Esophagus (tissue), 2 donors: ENCODE data around the gene TSGA10IP. TPM values are rescaled to one million over a fixed set of nuclear protein-coding genes. Genes with fewer than 3 reads are reported as not detected.

Experiments
- H3K27ac ChIP-seq, 2 donors: one replicate each; pipeline ENCODE4 v1.5.1; 2013; ENCODE audit warnings: low read depth in 2 of 2, mild to moderate bottlenecking in 2 of 2, inconsistent platforms in 1 of 2, low read length in 1 of 2, moderate library complexity in 1 of 2
- H3K27me3 ChIP-seq, 2 donors: one replicate each; pipeline ENCODE4 v1.6.1; 2013; ENCODE audit warnings: low read length in 2 of 2, control low read depth in 1 of 2, mild to moderate bottlenecking in 1 of 2; ENCODE audit not compliant: insufficient read depth in 2 of 2, control insufficient read depth in 1 of 2
- H3K36me3 ChIP-seq, 2 donors: one replicate each; pipeline ENCODE4 v1.6.1; 2013; ENCODE audit warnings: low read length in 1 of 2; ENCODE audit not compliant: control insufficient read depth in 2 of 2, insufficient read depth in 2 of 2
- H3K4me1 ChIP-seq, 2 donors: one replicate each; pipeline ENCODE4 v1.6.1; 2013; ENCODE audit warnings: low read length in 1 of 2; ENCODE audit not compliant: control insufficient read depth in 2 of 2, insufficient read depth in 2 of 2
- H3K4me3 ChIP-seq, 2 donors: one replicate each; pipeline ENCODE4 v1.5.1; 2013; ENCODE audit warnings: low read length in 2 of 2, mild to moderate bottlenecking in 2 of 2, low read depth in 1 of 2, moderate library complexity in 1 of 2
- H3K9me3 ChIP-seq, 2 donors: one replicate each; pipeline ENCODE4 v1.6.1; 2013; ENCODE audit warnings: mild to moderate bottlenecking in 2 of 2, low read depth in 1 of 2, low read length in 1 of 2, moderate library complexity in 1 of 2; ENCODE audit not compliant: control insufficient read depth in 2 of 2, insufficient read depth in 1 of 2
- WGBS, 2 donors: extraction: QIAGEN DNeasy Blood & Tissue Kit; methylation state at CpG; one replicate each; pipeline ENCODE4 v1.1.7; 2013; 5-methylcytosine and 5-hydroxymethylcytosine counted together
- polyA plus RNA-seq, 2 donors: library from polyadenylated mRNA; stranded (reverse); fragments of 200-250 nt; gene quantifications; one replicate each; pipeline ENCODE4 v1.2.3, GENCODE V29; 2013
- donor health status: healthy with polysubstance abuse.
- donor health status: Bipolar disorder and iron deficiency.

TSGA10IP gene
- polyA plus RNA-seq, 2 donors = not detected

DNA sequence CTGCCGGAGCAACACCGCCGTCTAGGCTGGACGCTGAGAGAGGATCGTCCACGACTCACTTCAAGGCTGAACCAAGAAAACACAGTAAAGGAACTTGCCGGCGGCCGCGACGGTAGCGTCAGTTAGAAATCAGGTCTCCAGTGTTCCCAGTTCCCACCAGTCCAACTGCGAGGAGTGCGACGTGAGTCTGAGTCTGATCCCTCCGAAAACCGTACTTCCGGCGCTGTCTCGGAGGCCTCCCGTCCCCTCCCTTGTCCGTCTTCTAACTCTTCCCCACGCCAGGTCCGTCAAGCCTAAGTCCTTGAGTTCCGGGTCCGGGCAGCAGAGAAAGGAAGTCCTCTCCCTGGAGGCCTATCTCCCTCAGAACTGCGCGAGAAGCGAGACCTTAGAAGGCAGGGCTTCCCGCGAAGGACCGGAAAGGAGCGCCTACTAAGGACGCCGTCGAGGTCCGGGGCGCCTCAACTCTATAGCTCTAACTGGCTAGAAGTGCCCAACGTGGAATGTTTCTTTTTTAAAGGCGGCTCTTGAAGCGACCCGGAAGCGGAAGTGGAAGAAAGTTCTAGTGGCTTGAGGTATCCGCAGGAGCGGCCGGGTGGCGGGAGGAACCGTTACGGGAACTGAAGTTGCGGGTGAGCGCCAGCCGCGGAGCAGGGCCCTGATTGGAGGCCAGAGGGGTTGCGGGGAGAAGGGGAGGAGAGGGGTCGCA lies 56.8 kb downstream of the TSGA10IP start, which contains the start of the genes BANF1 and EIF1AD:
TSS of gene BANF1 (plus strand) at position 562 of the 706 bp plus-strand sequence. CDS start 748 bp downstream, outside the sequence.
TSS of gene EIF1AD (minus strand) at position 216 of the 706 bp plus-strand sequence. CDS start 1,768 bp downstream, outside the sequence.
- peak within 1 kb of the TSS; percentile 96 to 99 for H3K27ac ChIP-seq
- H3K4me3 ChIP-seq = peak within 1 kb of the TSS; percentile 76 to 97
- no peaks in the 10 kb centered on the region for H3K27me3 ChIP-seq
- peaks cover 5 to 26% of the 10 kb centered on the region in 2 donors for H3K36me3 ChIP-seq
- no peaks in the 10 kb centered on the region for H3K9me3 ChIP-seq
- H3K4me1 ChIP-seq = peaks cover 3 to 5% of the 10 kb centered on the region in 2 donors
- 0% methylated on average over 55 of the region's 55 CpGs for WGBS, 2 donors

DNA sequence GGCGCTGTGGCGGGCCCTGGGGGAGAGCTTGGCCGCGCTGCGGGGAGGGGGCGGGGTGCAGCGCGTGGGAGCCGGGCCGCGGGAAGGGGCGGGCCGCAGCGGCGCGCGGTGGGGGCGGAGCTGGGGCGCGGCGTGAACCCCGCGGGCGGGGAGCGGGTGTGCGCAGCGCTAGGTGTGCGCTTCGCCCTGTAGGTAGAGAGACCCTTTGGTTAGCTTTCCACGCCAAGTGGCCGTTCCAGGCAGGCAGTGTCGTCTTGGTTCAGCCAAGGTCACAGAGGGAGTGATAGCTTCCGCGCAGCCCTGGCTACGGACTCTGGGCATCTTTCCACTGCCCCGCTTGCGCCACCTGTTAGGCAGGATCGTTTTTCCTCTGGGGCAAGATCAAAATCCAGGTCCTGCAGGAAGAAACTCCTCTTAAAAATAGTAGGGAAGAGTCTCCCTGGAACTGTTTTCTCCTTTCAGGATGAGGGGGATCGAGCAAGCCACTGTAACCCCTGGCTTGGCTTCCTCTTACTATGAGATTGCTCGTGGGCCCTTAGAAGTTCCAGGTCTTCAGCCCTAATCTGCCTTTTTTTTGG lies 57.5 kb downstream of the TSGA10IP start:
- 1% methylated on average over 34 to 40 of the region's 40 CpGs for WGBS, 2 donors
- H3K27me3 ChIP-seq = no peaks in the 10 kb centered on the region
- H3K9me3 ChIP-seq = no peaks in the 10 kb centered on the region
- peaks cover 3 to 5% of the 10 kb centered on the region in 2 donors for H3K4me1 ChIP-seq
- H3K36me3 ChIP-seq = peaks cover 5 to 21% of the 10 kb centered on the region in 2 donors
- H3K27ac ChIP-seq = peak overlapping the region; percentile 96 to 99
- H3K4me3 ChIP-seq = peak overlapping the region; percentile 76 to 97

DNA sequence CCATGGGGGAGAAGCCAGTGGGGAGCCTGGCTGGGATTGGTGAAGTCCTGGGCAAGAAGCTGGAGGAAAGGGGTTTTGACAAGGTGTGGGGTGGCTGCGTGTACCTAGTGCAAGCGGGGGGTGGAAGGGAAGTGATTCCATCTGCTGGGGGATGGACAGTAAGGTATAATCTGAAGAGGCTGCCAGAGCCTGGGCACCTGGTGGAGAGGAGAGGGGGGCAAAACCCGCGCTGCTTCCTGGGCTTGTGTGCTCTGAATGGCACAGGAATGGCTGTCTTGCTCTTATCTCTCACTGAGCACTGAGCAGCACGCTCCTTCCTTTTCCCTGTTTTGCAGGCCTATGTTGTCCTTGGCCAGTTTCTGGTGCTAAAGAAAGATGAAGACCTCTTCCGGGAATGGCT lies 58.0 kb downstream of the TSGA10IP start:
- Histone ChIP-seq H3K9me3 (no peaks in the 10 kb centered on the region), H3K4me1 (peaks cover 3 to 5% of the 10 kb centered on the region in 2 donors), H3K36me3 (peaks cover 5 to 17% of the 10 kb centered on the region in 2 donors), H3K27me3 (no peaks in the 10 kb centered on the region), H3K4me3 (peak overlapping the region in 1 of 2 donors; percentile 97), H3K27ac (peak overlapping the region in 1 of 2 donors; percentile 99)
- 55 to 69% methylated on average over 6 of the region's 6 CpGs for WGBS, 2 donors

DNA sequence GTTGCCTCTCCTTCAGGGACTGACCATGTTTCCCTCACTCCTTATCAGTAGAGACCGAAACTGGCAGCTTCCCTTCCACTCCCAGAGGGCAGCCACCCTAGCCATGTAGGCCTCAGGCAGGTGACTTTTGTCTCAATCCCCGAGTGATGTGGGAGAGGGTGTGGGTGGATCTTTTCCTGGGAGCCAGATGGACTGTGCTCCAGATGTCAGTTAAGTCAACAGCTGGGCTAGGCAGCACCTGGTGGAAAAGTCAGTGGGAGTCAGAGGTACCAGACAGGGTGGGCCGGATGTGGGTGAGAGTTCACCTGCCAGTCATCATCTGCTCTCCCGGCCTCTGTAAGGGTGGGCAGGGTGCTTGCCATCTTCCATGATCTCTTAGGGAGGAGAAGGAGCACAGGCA lies 58.9 kb downstream of the TSGA10IP start:
- Histone ChIP-seq H3K36me3 (peaks cover 5 to 9% of the 10 kb centered on the region in 2 donors), H3K4me1 (peaks cover 3 to 5% of the 10 kb centered on the region in 2 donors), H3K4me3 (no peak overlapping the region), H3K9me3 (no peaks in the 10 kb centered on the region), H3K27me3 (no peaks in the 10 kb centered on the region), H3K27ac (no peak overlapping the region)
- 81 to 83% methylated on average over 4 of the region's 4 CpGs for WGBS, 2 donors

DNA sequence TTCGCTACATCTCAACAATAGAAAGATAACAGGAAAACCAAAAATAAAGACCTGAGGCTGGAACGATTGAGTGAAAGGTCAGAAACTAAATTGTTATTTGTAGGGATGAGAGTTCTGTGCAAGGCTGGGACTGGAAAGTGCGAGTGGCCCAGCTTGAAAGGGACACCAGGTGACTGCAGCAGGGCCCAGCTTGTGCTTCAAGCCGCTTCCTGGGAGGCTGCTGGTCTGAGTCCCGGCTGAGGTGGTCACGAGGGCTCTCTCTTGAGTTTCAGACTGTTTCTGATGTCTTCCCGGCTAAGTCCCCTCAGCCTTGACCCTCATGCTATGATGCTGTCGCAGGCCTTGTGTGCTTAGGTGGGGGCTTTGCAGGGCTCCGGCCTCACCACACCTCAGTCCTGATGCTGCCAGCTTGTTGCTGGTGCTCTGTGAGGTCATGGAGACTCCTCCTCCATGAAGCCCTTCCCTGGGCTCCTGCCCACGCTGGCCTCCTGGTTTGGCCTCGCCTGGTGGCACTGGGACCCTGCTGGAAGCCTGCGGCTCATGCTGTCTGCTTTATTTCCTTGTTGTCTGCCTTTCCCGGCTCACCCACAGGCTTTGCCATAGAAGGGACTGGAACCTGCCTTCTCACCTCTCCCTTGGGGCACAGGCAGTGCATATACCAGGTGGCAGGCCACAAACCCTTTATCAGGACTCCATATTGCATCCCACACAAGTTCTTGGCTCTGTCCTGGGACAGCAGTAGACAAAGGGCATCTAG lies 61.0 kb downstream of the TSGA10IP start:
- Histone ChIP-seq H3K4me3 (no peak overlapping the region), H3K9me3 (no peaks in the 10 kb centered on the region), H3K36me3 (peaks cover 0 to 4% of the 10 kb centered on the region in 2 donors), H3K4me1 (peaks cover 3 to 5% of the 10 kb centered on the region in 2 donors), H3K27me3 (no peaks in the 10 kb centered on the region), H3K27ac (no peak overlapping the region)
- WGBS, 2 donors = 85 to 94% methylated on average over 13 of the region's 13 CpGs

DNA sequence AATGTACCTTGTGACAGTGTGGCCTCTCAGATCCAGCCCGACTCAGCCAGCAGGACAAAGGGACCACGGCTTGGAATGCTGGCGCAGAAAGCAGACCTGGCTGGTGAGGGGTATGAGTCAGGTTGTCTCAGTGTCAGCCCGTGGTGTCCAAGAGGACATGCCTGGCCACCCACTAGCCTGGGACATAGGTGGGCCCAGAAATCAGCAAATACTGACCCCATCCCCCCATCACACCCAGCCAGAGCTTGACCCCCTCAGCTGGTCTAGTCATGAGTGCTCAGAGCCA lies 61.6 kb downstream of the TSGA10IP start:
- no peak overlapping the region for H3K27ac ChIP-seq
- H3K9me3 ChIP-seq = no peaks in the 10 kb centered on the region
- no peak overlapping the region for H3K4me3 ChIP-seq
- 63 to 67% methylated on average over 4 of the region's 4 CpGs for WGBS, 2 donors
- H3K27me3 ChIP-seq = no peaks in the 10 kb centered on the region
- H3K4me1 ChIP-seq = peaks cover 3 to 5% of the 10 kb centered on the region in 2 donors
- peaks cover 0 to 4% of the 10 kb centered on the region in 2 donors for H3K36me3 ChIP-seq

DNA sequence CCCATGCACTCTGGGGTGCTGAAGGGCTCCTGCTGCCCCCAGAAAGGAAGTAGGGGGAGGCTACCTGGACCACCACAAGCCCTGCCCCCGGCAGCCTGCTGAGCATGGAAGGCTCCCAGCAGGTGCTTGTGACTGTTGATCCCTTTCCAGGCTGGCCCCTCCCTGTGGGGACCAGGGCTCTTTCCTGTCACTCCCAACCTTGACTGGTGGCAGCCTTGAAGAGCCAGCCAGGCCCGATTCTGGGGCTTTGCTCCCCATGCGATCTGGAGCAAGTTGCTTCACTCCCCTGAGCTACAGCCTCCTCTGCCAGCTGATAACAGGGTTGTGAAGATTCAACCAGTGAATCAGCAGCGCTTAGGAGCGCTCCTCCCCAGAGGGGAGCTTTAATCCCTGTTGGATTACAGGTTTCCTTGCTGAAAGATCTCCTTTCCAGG lies 61.9 kb downstream of the TSGA10IP start:
- whole genome bisulfite sequencing, 2 donors = 47 to 51% methylated on average over 5 of the region's 5 CpGs
- Histone ChIP-seq H3K4me1 (peaks cover 5 to 6% of the 10 kb centered on the region in 2 donors), H3K9me3 (no peaks in the 10 kb centered on the region), H3K4me3 (no peak overlapping the region), H3K27ac (no peak overlapping the region), H3K36me3 (peaks cover 0 to 4% of the 10 kb centered on the region in 2 donors), H3K27me3 (no peaks in the 10 kb centered on the region)

DNA sequence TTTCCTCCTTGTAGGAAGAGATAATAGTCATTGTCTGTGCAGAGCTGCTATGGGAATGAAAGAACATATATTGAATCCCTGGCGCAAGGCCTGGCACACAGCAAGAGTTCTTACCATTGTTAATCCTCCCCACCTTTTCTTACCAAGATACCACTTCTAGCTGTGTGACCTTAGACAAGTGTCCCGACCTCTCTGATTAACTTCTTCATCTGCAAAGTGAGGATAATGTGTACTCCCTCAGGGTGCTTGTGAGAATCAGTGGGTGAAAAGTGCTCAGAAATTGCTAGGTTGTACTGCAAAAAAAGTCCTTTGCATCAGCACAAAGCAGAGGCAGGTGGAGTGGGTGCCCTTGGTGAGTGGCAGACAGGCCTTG lies 62.8 kb downstream of the TSGA10IP start:
- Histone ChIP-seq H3K36me3 (peaks cover 0 to 4% of the 10 kb centered on the region in 2 donors), H3K4me1 (peaks cover 6% of the 10 kb centered on the region in 2 donors), H3K27ac (peak overlapping the region in 1 of 2 donors; percentile 29), H3K9me3 (no peaks in the 10 kb centered on the region), H3K4me3 (no peak overlapping the region), H3K27me3 (no peaks in the 10 kb centered on the region)
- 84 to 87% methylated on average over 2 of the region's 2 CpGs for WGBS, 2 donors

DNA sequence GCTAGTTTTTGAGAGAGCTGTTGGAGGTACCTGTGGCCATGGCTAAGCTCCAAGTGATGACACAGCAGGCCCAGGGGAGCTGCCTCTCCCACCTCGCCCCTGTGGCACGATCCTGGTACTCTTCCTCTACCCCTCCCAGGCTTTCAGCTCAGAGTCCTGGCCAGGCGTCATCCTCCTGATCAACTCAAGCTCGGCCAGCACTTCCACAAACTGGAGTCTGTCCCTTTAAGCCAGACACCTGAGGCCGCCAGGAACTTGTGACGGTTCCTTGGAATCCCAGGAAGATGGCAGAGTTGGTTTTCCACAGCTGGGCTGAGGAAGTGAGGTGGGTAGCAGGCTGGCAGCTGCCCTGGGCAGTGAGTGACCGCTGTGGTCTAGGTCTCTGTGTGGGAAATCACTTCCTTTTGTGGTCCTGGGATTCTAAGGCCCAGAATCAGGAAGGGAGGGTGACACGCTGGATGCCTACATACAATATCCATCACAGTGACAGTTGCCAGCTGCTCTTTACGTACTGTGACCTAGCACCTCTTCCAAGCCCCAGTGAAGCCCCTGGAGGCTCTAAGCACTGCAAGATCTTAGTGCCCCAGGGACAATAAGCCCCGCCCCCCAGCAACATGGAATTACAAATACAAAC lies 63.3 kb downstream of the TSGA10IP start:
- Histone ChIP-seq H3K9me3 (no peaks in the 10 kb centered on the region), H3K27me3 (no peaks in the 10 kb centered on the region), H3K4me3 (no peak overlapping the region), H3K27ac (peak overlapping the region in 1 of 2 donors; percentile 29), H3K4me1 (peaks cover 3% of the 10 kb centered on the region in 2 donors), H3K36me3 (peaks cover 0 to 4% of the 10 kb centered on the region in 2 donors)
- 39 to 48% methylated on average over 10 of the region's 10 CpGs for WGBS, 2 donors
